HG03103 (cell line): ENCODE measurements around the gene DDIAS.
"Not testable (repeated sequence)": the region's sequence is repeated elsewhere in the genome, so short reads cannot be mapped to it uniquely, and the experiment has no call there.

Experiments used
- ATAC-seq: cut with Tn5 transposase; IDR thresholded peaks from one replicate; pipeline ENCODE4 v1.9.1; 2021; ENCODE audit warnings: low read depth; ENCODE audit not compliant: unreplicated experiment

Gene DDIAS

DNA sequence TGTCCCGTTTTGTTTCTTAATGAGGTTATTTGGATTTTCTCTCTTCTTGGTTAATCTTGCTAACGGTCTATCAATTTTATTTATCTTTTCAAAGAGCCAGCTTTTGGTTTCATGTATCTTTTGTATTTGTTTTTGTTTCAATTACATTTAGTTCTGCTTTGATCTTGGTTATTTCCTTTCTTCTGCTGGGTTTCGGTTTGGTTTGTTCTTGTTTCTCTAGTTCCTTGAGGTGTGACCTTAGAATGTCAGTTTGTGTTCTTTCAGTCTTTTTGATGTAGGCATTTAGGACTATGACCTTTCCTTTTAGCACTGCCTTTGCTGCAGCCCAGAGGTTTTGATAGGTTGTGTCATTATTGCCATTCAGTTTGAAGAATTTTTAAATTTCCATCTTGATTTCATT is 18.7 kb downstream of the DDIAS start:
- ATAC-seq, result not testable (repeated sequence)

- not testable (repeated sequence) for ATAC-seq
Measured at GRCh38 chr11:82922396-82923173, 21.0 kb downstream of the DDIAS start.

DNA sequence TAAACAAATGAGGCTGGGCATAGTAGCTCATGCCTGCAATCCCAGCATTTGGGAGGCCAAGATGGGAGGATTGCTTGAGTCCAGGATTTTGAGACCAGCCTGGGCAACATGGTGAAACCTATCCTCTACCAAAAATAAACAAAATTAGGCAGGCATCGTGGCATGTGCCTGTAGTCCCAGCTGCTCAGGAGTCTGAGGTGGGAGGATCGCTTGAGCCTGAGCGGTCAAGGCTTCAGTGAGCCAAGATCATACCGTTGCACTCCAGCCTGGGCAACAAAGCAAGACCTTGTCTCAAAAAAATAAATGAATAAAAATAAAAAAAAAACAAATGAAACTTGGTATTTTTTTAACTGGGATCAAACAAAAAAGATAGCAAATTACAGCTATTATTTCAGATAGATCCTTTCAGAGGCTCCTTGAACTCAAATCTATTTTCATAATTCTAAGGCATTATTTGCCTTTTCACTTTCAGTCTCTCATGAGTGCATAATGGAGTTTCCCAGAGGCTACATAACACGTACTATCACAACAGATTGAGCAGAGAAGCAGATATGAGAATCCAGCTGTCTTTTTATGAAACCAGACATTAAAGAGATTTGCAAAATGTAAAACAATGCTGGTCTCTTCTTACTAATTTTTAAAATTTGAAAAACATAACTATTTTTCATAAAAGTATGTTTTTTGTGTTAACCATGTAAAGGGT is 23.1 kb downstream of the DDIAS start:
- ATAC-seq, result no peak

- no peak for ATAC-seq
Measured at GRCh38 chr11:82927264-82927880, 25.8 kb downstream of the DDIAS start.

- ATAC-seq, result no peak
Measured at GRCh38 chr11:82929121-82929520, 27.6 kb downstream of the DDIAS start.

DNA sequence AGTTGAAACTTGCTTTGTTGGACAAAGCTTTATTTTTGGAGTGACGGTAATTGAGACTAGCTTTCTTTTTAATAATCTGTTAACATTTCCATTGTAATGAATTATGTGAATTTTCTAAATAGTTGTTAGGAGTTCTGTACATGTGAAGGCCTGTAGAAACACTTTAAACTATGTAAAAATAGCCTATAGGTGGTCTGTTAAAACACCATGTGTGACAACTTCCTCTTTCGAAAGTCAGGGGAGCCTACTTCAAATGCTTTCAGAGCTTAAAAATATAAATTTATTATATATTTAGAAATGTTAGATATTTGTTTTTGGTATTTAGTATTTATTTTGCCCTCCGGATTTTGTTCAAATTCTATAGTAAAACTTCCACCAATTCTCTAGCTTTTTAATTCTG is 28.7 kb downstream of the DDIAS start:
- ATAC-seq, result peak; percentile 66

GRCh38 chr11:82930734-82931133 is 29.2 kb downstream of the DDIAS start:
- ATAC-seq, result peak; percentile 6

DNA sequence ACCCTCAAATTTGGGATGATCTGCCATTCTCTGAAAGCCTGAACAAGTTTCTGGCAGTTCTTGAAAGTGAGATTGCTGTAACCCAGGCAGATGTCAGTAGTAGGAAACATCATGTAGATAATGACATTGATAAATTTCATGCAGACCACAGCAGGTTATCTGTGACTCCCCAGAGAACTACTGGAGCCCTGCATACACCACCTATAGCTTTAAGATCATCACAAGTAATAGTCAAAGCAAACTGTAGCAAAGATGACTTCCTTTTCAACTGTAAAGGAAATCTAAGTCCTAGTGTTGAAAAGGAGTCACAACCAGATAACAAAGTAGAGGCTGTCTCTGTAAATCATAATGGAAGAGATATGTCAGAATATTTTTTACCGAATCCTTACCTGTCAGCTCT is 31.0 kb downstream of the DDIAS start:
- no peak for ATAC-seq

GRCh38 chr11:82936261-82936660 is 34.7 kb downstream of the DDIAS start:
- ATAC-seq, result no peak

DNA sequence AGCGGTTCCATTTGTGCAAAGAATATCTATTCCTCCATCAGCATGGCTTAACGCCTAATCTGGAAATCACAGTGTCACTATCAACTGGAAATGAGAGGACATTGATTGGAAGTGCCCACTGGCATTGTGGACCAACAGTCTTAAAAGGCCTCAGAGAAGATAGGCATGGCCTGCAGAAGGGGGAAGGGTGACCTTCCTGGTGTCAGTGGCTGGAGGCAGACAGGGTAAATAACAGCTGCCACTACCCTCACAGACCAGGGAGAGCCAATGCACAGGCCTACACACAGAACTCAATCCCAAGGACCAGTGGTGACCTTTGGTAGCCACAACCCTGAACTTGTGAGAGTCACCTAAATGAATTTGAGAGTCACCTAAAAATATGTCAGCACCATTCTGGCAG is 36.0 kb downstream of the DDIAS start:
- no peak for ATAC-seq

GRCh38 chr11:82939456-82939855 is 37.9 kb downstream of the DDIAS start:
- ATAC-seq, result no peak

GRCh38 chr11:82942376-82942775 is 40.8 kb downstream of the DDIAS start:
- no peak for ATAC-seq

DNA sequence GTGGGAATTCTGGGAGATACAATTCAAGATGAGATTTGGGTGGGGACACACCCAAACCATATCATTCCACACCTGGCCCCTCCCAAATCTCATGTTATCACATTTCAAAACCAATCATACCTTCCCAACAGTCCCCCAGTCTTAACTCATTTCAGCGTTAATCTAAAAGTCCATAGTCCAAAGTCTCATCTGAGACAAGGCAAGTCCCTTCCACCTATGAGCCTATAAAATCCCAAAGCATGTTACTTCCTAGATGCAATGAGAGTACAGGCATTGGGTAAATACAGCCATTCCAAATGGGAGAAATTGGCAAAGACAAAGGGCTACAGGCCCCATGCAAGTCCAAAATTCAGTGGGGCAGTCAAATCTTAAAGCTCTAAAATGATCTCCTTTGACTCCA is 41.9 kb downstream of the DDIAS start:
- ATAC-seq, result not testable (repeated sequence)

GRCh38 chr11:82944198-82944597 is 42.7 kb downstream of the DDIAS start:
- ATAC-seq, result no peak

DNA sequence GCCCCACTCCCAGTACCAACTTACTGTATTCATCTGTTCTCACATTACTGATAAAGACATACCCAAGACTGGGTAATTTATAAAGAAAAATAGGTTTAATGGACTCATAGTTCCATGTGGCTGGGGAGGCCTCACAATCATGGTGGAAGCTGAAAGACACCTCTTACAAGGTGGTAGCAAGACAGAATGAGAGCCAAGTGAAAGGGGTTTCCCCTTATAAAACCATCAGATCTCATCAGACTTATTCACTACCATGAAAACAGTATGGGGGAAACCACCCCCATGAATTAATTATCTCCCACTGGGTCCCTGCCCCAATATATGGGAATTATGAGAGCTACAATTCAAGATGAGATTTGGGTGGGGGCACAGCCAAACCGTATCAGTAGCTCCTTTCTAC is 43.5 kb downstream of the DDIAS start:
- not testable (repeated sequence) for ATAC-seq

GRCh38 chr11:82945682-82946081 is 44.1 kb downstream of the DDIAS start:
- ATAC-seq, result no peak

GRCh38 chr11:82949352-82949751 is 47.8 kb downstream of the DDIAS start:
- ATAC-seq, result no peak

- not testable (repeated sequence) for ATAC-seq
Measured at GRCh38 chr11:82950502-82950901, 49.0 kb downstream of the DDIAS start.

- not testable (repeated sequence) for ATAC-seq
Measured at GRCh38 chr11:82955736-82956453, 54.4 kb downstream of the DDIAS start.

GRCh38 chr11:82959987-82960778 is 58.6 kb downstream of the DDIAS start:
- peak; percentile 72 for ATAC-seq
